ENCODE results near the gene STAM. TPM values are rescaled to one million over a fixed set of nuclear protein-coding genes. Genes with fewer than 3 reads are reported as not detected.

The STAM gene
- total and polyA plus RNA-seq, 9 donors, result 10.7 to 24.7 (median 20.3) TPM

DNA sequence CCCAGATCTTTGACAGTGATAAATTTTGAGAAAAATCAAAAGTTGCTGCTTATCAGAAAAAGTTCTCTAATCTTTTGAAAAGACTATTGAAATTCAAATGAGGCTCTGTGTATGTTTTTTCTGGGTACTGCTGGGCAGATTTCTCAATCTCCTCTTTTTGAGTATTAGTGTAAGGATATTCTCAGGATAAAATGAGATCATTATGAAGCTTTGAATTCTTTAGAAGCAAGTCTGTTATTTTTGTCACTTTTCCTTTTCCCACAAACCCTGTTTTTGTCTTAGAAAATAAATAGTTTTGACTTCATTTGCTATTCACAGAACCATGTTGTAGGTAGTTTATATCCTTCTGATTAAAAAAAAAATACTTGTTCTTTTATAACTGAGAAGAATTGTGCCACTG, 7.9 kb downstream of the STAM start:
- no peaks in the 10 kb centered on the region for H3K9me3 ChIP-seq
- no peaks in the 10 kb centered on the region for H3K36me3 ChIP-seq
- H3K27me3 ChIP-seq, result no peaks in the 10 kb centered on the region
- no peak for DNase-seq
- intact Hi-C loops (cut with DNase I), result no loop called here
- peaks cover 7% of the 10 kb centered on the region for H3K4me1 ChIP-seq (ENCODE audit: insufficient read depth)
- H3K4me3 ChIP-seq, result no peak overlapping the region
- TF ChIP-seq EP300 (IDR thresholded peaks at IDR 0.05) (no peak), POLR2A (IDR thresholded peaks at IDR 0.05) (no peak)
- TF ChIP-seq, protein P1, sequence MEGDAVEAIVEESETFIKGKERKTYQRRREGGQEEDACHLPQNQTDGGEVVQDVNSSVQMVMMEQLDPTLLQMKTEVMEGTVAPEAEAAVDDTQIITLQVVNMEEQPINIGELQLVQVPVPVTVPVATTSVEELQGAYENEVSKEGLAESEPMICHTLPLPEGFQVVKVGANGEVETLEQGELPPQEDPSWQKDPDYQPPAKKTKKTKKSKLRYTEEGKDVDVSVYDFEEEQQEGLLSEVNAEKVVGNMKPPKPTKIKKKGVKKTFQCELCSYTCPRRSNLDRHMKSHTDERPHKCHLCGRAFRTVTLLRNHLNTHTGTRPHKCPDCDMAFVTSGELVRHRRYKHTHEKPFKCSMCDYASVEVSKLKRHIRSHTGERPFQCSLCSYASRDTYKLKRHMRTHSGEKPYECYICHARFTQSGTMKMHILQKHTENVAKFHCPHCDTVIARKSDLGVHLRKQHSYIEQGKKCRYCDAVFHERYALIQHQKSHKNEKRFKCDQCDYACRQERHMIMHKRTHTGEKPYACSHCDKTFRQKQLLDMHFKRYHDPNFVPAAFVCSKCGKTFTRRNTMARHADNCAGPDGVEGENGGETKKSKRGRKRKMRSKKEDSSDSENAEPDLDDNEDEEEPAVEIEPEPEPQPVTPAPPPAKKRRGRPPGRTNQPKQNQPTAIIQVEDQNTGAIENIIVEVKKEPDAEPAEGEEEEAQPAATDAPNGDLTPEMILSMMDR (IDR thresholded peaks at IDR 0.05), result no peak
- H3K27ac ChIP-seq, result no peak overlapping the region

DNA sequence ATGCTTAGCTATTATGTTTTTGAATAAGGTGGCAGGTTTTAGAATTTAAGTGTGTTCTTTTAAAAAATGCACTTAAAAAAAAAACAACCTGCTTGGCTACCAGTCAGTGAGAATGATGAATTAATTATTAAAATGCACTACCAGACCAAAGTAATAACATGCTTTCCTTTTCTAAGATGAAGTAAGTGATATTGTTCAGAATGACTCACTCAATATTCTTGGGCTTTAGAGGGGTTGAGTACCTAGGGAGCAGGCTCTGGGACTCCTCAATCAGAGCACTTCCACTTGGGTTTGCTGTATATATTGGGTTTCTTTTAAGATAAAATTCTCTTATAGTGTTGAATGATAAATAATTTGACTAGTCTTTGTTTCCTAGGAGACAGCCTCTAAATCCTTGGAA, 8.6 kb downstream of the STAM start:
- no peaks in the 10 kb centered on the region for H3K27me3 ChIP-seq
- peaks cover 5% of the 10 kb centered on the region for H3K4me1 ChIP-seq (ENCODE audit: insufficient read depth)
- TF ChIP-seq, protein P1 (IDR thresholded peaks at IDR 0.05), result no peak
- TF ChIP-seq POLR2A (IDR thresholded peaks at IDR 0.05), result no peak
- no peak for TF ChIP-seq EP300 (IDR thresholded peaks at IDR 0.05)

DNA sequence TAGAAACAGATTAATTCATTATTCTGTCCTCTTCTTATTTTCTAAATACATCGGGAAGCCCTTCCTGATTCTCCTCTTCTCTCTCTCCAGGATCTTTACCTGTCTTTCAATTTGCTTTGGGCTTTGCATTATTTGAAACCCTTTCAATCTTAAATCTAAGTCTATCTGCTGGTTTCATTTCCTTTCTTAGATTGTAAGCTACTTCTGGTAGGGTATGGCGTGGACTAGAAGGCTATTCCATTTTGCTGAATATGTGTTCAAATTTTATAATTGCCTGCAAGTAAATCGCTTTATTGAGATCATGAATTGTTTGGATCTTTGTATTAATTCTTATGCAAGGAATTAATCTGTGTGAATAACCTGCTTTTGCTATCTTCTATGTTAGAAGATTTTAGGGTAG, 11.1 kb downstream of the STAM start:
- intact Hi-C loops (cut with DNase I), result no loop called here
- Histone ChIP-seq H3K9me3 (no peaks in the 10 kb centered on the region), H3K36me3 (no peaks in the 10 kb centered on the region), H3K27me3 (no peaks in the 10 kb centered on the region), H3K27ac (no peak overlapping the region), H3K4me1 (ENCODE audit: insufficient read depth) (no peaks in the 10 kb centered on the region), H3K4me3 (no peak overlapping the region)
- no peak for DNase-seq
- 97 to 98% (median 97%) methylated on average over 3 of the region's 3 CpGs for WGBS, 3 donors
- no peak for TF ChIP-seq POLR2A (IDR thresholded peaks at IDR 0.05)
- no peak for TF ChIP-seq EP300 (IDR thresholded peaks at IDR 0.05)
- TF ChIP-seq, protein P1 (IDR thresholded peaks at IDR 0.05), result no peak

More for the DNA sequence above, 8.6 kb downstream of the STAM start:
- no peaks in the 10 kb centered on the region for H3K36me3 ChIP-seq
- no peaks in the 10 kb centered on the region for H3K9me3 ChIP-seq
- intact Hi-C loops (cut with DNase I), result no loop called here
- no peak for DNase-seq
- no peak overlapping the region for H3K4me3 ChIP-seq
- H3K27ac ChIP-seq, result no peak overlapping the region

DNA sequence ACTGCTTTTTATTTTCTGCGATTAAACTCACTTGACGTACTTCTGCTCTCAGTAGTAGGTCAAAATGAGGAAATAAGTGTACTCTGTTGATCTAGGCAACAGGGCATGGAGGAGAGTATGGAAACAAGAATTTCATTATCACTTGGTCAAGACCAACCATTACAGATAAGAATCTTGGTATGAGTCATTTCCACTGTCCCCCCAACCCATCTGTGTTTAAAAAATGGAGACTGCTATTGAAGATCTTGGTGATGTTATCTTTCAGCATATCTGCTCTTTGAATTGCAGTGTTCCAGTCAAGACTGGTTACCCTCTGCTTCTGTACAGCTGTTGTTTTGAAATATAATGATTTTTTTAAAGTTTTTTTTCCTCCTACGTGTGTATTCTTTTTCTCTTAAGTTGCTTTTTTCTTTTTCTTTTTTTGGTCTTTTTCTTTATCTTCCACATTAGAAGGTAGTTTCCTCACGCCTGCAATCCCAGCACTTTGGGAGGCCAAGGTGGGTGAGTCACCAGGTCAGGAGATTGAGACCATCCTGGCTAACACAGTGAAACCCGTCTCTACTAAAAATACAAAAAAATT, 11.7 kb downstream of the STAM start:
- no peak overlapping the region for H3K4me3 ChIP-seq
- H3K27ac ChIP-seq, result no peak overlapping the region
- H3K4me1 ChIP-seq (ENCODE audit: insufficient read depth), result no peaks in the 10 kb centered on the region
- no peaks in the 10 kb centered on the region for H3K27me3 ChIP-seq
- H3K36me3 ChIP-seq, result no peaks in the 10 kb centered on the region
- no peak for DNase-seq
- TF ChIP-seq EP300 (IDR thresholded peaks at IDR 0.05), result no peak
- no peak for TF ChIP-seq POLR2A (IDR thresholded peaks at IDR 0.05)
- TF ChIP-seq, protein P1 (IDR thresholded peaks at IDR 0.05), result no peak
- H3K9me3 ChIP-seq, result no peaks in the 10 kb centered on the region
- intact Hi-C loops (cut with DNase I), result no loop called here
- 75 to 84% (median 80%) methylated on average over 5 of the region's 5 CpGs for WGBS, 3 donors

Measured in ovary (tissue), 9 donors.